PC-3 (cell line): ENCODE data around the gene ATP5MG. TPM values are rescaled to one million over a fixed set of nuclear protein-coding genes. Genes with fewer than 3 reads are reported as not detected.
A peak's percentile ranks its signal among the peaks of the same experiment; 100 is the strongest.
"Not testable (repeated sequence)": the region's sequence is repeated elsewhere in the genome, so short reads cannot be mapped to it uniquely, and the experiment has no call there.

Experiments used
- ATAC-seq: fragments of 200-7000 bp; cut with Tn5 transposase; 2 replicates; pipeline ENCODE4 v1.9.1; 2020; ENCODE audit warnings: mild to moderate bottlenecking, moderate library complexity
- BruUV-seq: library from RNA; stranded (reverse); fragments of 400-500 nt; replicated peaks from 2 replicates; lab custom pipeline; 2021; lab: Mats Ljungman, UMichigan
- CTCF ChIA-PET: fragments of 300-600 bp; sonication (Branson Sonifier 250); formaldehyde crosslinking; loops from one replicate; lab custom pipeline; 2022; ENCODE audit warnings: antibody characterized with exemption; lab: Charles Lee
- POLR2A ChIA-PET: fragments of 300-600 bp; sonication (Branson Sonifier 250); formaldehyde crosslinking; loops from one replicate; lab custom pipeline; 2022; ENCODE audit warnings: antibody characterized with exemption; ENCODE audit not compliant: unreplicated experiment; lab: Charles Lee
- DNase-seq: peaks from one replicate; pipeline ENCODE4 v3.0.0-alpha.2; 2015
- H2AFZ ChIP-seq: fragments of 300-600 bp; sonication (generic); 2 replicates; pipeline ENCODE4 v1.6.0; 2016; ENCODE audit warnings: antibody characterized with exemption, low read length
- H3F3A ChIP-seq: fragments of 300-600 bp; sonication (generic); one replicate; pipeline ENCODE4 v1.6.0; 2017; ENCODE audit warnings: antibody characterized with exemption, low read length, control low read depth, mild to moderate bottlenecking; ENCODE audit not compliant: unreplicated experiment
- H3K27ac ChIP-seq: fragments of 300-600 bp; sonication (generic); 2 replicates; pipeline ENCODE4 v1.5.1; 2016; ENCODE audit warnings: mild to moderate bottlenecking, low read length
- H3K27me3 ChIP-seq: fragments of 300-600 bp; sonication (generic); 2 replicates; pipeline ENCODE4 v1.6.1; 2016; ENCODE audit warnings: low read length, mixed read lengths
- H3K36me3 ChIP-seq: fragments of 300-600 bp; sonication (generic); 2 replicates; pipeline ENCODE4 v1.6.1; 2016; ENCODE audit warnings: low read depth, mixed run types, low read length, mixed read lengths
- H3K4me1 ChIP-seq: fragments of 300-600 bp; sonication (generic); 2 replicates; pipeline ENCODE4 v1.5.1; 2016; ENCODE audit warnings: low read length; ENCODE audit not compliant: insufficient read depth
- H3K4me2 ChIP-seq: fragments of 300-600 bp; sonication (generic); 2 replicates; pipeline ENCODE4 v1.6.0; 2016; ENCODE audit warnings: low read length
- H3K4me3 ChIP-seq: fragments of 300-600 bp; sonication (generic); 2 replicates; pipeline ENCODE4 v1.5.1; 2016; ENCODE audit warnings: mild to moderate bottlenecking, low read length, mixed read lengths
- H3K79me2 ChIP-seq: fragments of 300-600 bp; sonication (generic); 2 replicates; pipeline ENCODE4 v1.6.1; 2017; ENCODE audit warnings: low read length, mixed read lengths
- H3K9ac ChIP-seq: fragments of 300-600 bp; sonication (generic); 2 replicates; pipeline ENCODE4 v1.6.0; 2016; ENCODE audit warnings: mild to moderate bottlenecking, low read length
- H3K9me2 ChIP-seq: fragments of 300-600 bp; sonication (generic); replicated peaks from 2 replicates; pipeline ENCODE4 v1.6.1; 2016; ENCODE audit warnings: mixed run types, low read length, mixed read lengths
- H3K9me3 ChIP-seq: fragments of 300-600 bp; sonication (generic); 2 replicates; pipeline ENCODE4 v1.6.1; 2016; ENCODE audit warnings: low read length, mixed read lengths
- H4K20me1 ChIP-seq: fragments of 300-600 bp; sonication (generic); 2 replicates; pipeline ENCODE4 v1.6.1; 2016; ENCODE audit warnings: low read length, mixed read lengths
- CTCF ChIP-seq: fragments of 300-600 bp; sonication (generic); conservative IDR thresholded peaks from 2 replicates; pipeline ENCODE4 v1.5.1; 2017; ENCODE audit warnings: antibody characterized with exemption, low read depth, mild to moderate bottlenecking, low read length
- EZH2 ChIP-seq: fragments of 300-600 bp; sonication (generic); IDR thresholded peaks from one replicate; pipeline ENCODE4 v1.6.1; 2017; ENCODE audit warnings: antibody characterized with exemption, mild to moderate bottlenecking, low read length; ENCODE audit not compliant: unreplicated experiment
- EZH2phosphoT487 ChIP-seq: fragments of 300-600 bp; sonication (generic); IDR thresholded peaks from 2 replicates; pipeline ENCODE4 v1.6.1; 2018; ENCODE audit warnings: mild to moderate bottlenecking, antibody characterized with exemption, low read length, borderline replicate concordance
- intact Hi-C: fragments of 100-400 bp; cut with micrococcal nuclease; formaldehyde crosslinking; loops from 2 replicates; pipeline ENCODE4 v1.9.0; 2023
- total RNA-seq: library from RNA; depleted of rRNA; stranded (reverse); fragments of >200 nt; gene quantifications from 2 replicates; pipeline ENCODE4 v1.2.3, GENCODE V29; 2014

The ATP5MG gene
- total RNA-seq, 1 experiment from 2014 or later, result 375 TPM

- ChIA-PET CTCF (no interaction called here), POLR2A (no interaction called here)
- H3K79me2 ChIP-seq, result peaks cover 6% of the 10 kb centered on the region; the same call in 1 of the 2 replicates
- no peaks in the 10 kb centered on the region for H3K9me2 ChIP-seq
- BruUV-seq, result no TSS peak
- H3K4me2 ChIP-seq, result no peak overlapping the region
- TF ChIP-seq EZH2phosphoT487, result no peak
- TF ChIP-seq EZH2, result no peak
- TF ChIP-seq CTCF, result no peak
- no peak overlapping the region for H3K9ac ChIP-seq
- no peak for DNase-seq
- no peak overlapping the region for H3K27ac ChIP-seq
- H3K4me1 ChIP-seq, result peaks cover 21% of the 10 kb centered on the region
- intact Hi-C loops, result no loop called here
- no peak overlapping the region for H3K4me3 ChIP-seq
- H4K20me1 ChIP-seq, result peaks cover 4% of the 10 kb centered on the region; the same call in 1 of the 2 replicates
- H3K27me3 ChIP-seq, result no peaks in the 10 kb centered on the region
- H2AFZ ChIP-seq, result no peak overlapping the region
- H3F3A ChIP-seq, result peaks cover 8% of the 10 kb centered on the region
- H3K36me3 ChIP-seq, result peaks cover 14% of the 10 kb centered on the region
- no peak for ATAC-seq
- H3K9me3 ChIP-seq, result no peaks in the 10 kb centered on the region
Measured at GRCh38 chr11:118412921-118413320, 11.5 kb downstream of the ATP5MG start.

- POLR2A ChIA-PET, result interaction anchor here (0.5 kb wide), 1 partner anchor 30 kb away, joined by 4 read pairs; no protein-coding TSS in a partner anchor
- Histone ChIP-seq H3F3A (peaks cover 5% of the 10 kb centered on the region), H3K36me3 (no peaks in the 10 kb centered on the region), H2AFZ (no peak overlapping the region), H3K9me3 (no peaks in the 10 kb centered on the region), H3K9me2 (no peaks in the 10 kb centered on the region), H4K20me1 (no peaks in the 10 kb centered on the region), H3K79me2 (no peaks in the 10 kb centered on the region), H3K9ac (no peak overlapping the region), H3K4me1 (peaks cover 24% of the 10 kb centered on the region), H3K27ac (no peak overlapping the region), H3K4me3 (no peak overlapping the region), H3K27me3 (no peaks in the 10 kb centered on the region), H3K4me2 (no peak overlapping the region)
- CTCF ChIA-PET, result interaction anchor here (0.7 kb wide), 1 partner anchor 297 kb away, joined by 3 read pairs; no protein-coding TSS in a partner anchor
- no peak for TF ChIP-seq EZH2phosphoT487
- TF ChIP-seq EZH2, result no peak
- TF ChIP-seq CTCF, result no peak
- intact Hi-C loops, result loop anchor here (5.0 kb wide), 1 partner anchor 72 kb away; no protein-coding TSS in a partner anchor
- no TSS peak for BruUV-seq
- DNase-seq (no peak), ATAC-seq (no peak)
Measured at GRCh38 chr11:118415062-118415738, 13.8 kb downstream of the ATP5MG start.

GRCh38 chr11:118415739-118416068, 14.3 kb downstream of the ATP5MG start:
- ChIA-PET POLR2A (no interaction called here), CTCF (interaction anchor here (0.7 kb wide), 1 partner anchor 298 kb away, joined by 3 read pairs; no protein-coding TSS in a partner anchor)
- Histone ChIP-seq H3K36me3 (no peaks in the 10 kb centered on the region), H3K4me2 (no peak overlapping the region), H3K4me1 (peaks cover 24% of the 10 kb centered on the region), H4K20me1 (no peaks in the 10 kb centered on the region), H3K4me3 (no peak overlapping the region), H3K27ac (no peak overlapping the region), H3K27me3 (no peaks in the 10 kb centered on the region), H3K79me2 (no peaks in the 10 kb centered on the region), H3K9me2 (no peaks in the 10 kb centered on the region), H3F3A (peaks cover 5% of the 10 kb centered on the region), H2AFZ (no peak overlapping the region), H3K9me3 (no peaks in the 10 kb centered on the region), H3K9ac (no peak overlapping the region)
- intact Hi-C loops, result loop anchor here (5.0 kb wide), 1 partner anchor 72 kb away; no protein-coding TSS in a partner anchor
- DNase-seq (peak; percentile 97), ATAC-seq (peak; percentile 93)
- BruUV-seq, result no TSS peak
- TF ChIP-seq CTCF, result no peak
- TF ChIP-seq EZH2, result no peak
- no peak for TF ChIP-seq EZH2phosphoT487

- H3K4me3 ChIP-seq, H3F3A ChIP-seq, DNase-seq, H3K79me2 ChIP-seq, H2AFZ ChIP-seq, H3K9ac ChIP-seq, H4K20me1 ChIP-seq, H3K36me3 ChIP-seq, CTCF ChIA-PET, H3K4me2 ChIP-seq, H3K27ac ChIP-seq, POLR2A ChIA-PET, H3K27me3 ChIP-seq, H3K9me2 ChIP-seq, BruUV-seq, H3K9me3 ChIP-seq, ATAC-seq: not testable (repeated sequence)
- peaks cover 24% of the 10 kb centered on the region for H3K4me1 ChIP-seq
- intact Hi-C loops, result loop anchor here (5.0 kb wide), 1 partner anchor 70 kb away; no protein-coding TSS in a partner anchor
Measured at GRCh38 chr11:118416900-118417299, 15.5 kb downstream of the ATP5MG start.
